Measurements from ENCODE around the gene DNAJB14.

The DNAJB14 gene

GRCh38 chr4:99863804-99864203, 82.6 kb downstream of the DNAJB14 start:
- DNase-seq (ENCODE audit: low spot score), result no peak

GRCh38 chr4:99861120-99861905, 85.1 kb downstream of the DNAJB14 start:
- DNase-seq (ENCODE audit: low spot score), result no peak

GRCh38 chr4:99860521-99860920, 85.9 kb downstream of the DNAJB14 start:
- no peak for DNase-seq (ENCODE audit: low spot score)

DNA sequence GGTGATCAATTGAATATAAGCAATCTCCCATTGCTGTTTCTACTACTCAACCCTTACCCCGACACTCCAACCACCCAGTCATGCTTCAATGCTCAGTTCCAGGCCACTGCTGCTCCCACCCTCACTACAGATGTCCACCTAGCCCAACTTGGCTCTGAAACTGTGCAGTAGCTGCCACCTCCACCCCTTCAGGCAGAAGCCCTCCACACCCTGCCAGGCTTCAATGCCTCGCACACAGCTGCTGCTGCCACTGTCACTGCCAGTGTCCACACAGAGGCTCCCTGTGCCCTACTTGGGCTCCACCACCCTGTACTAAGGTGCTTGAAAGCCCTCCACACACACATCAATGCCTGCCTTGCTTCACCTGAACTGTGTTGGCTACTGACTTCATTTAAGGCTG, 86.8 kb downstream of the DNAJB14 start:
- no peak for DNase-seq (ENCODE audit: low spot score)

DNA sequence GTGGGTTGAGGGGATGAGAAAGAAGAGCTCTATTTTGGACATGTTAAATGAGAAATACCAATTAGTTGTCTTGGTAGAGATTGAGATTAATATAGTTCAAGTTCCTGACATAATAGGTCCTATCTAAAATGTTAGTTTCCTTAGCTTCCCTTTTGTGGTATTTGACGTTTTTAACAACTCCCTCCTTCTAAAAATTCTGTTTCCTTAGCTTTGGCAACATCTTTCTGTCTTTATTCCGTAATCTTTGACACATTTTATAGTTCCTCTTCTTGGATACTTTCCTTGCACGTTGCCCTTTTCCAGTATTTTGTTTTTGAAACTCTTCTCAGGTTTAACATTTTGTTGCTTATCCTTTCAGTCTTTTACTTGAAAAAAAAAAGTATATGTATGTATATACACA, 89.1 kb downstream of the DNAJB14 start:
- no peak for DNase-seq (ENCODE audit: low spot score)

DNA sequence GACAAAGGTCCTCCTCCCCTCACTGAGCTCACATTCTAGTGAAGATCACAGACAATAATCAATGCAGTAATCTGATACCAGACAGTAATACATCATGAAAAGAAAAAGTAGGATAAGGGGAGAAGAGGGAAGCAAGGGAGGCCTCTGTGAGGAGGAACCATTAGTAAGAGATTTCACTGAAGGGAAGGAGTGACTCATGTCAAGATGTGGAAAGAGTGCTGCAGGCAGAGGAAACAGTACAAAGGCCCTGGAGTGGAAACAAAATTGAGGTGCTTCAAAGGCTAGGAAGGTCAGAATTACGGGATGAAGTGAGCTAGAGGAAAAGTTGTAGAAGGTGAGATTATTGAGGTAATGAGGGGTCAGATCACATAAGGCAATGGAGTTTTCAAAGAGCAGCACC, 90.3 kb downstream of the DNAJB14 start:
- DNase-seq (ENCODE audit: low spot score), result peak; percentile 10

DNA sequence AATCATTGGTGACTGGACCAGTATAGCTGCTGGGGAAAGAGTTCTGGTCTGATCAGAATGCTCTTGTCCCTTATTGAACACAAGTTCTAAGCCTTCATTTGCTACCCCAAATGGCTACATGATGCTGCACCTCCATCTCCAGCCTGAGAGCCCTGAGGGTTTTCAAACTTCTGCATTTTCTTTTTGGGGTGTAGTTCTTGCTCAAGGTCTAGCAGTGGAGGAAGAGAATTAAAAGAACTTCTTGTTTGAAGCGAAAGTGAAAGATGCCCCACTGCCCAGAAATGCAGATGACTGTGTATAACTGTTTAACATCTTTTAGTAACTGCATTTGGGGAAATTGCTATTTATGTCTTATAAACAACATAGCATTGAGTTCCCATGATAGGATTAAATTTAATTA, 90.7 kb downstream of the DNAJB14 start:
- DNase-seq (ENCODE audit: low spot score), result no peak

- DNase-seq (ENCODE audit: low spot score), result no peak
Measured at GRCh38 chr4:99853999-99854398, 92.4 kb downstream of the DNAJB14 start.

DNA sequence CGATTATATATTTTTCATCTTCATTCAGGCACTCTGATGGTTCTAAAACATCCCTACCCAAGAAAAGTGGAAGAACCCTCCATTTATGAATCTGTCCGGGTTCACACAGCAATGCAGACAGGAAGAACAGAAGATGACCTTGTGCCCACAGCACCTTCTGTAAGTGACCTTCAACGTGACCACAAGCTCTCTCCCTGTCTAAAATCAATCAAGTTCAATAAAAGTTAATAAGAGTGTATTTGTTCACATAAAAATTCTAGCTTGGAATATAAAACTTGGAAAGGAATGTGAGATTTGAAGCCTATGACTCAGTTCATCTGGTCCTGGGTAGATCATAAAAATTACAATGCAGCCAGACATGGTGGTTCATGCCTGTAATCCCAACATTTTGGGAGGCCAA, 93.2 kb downstream of the DNAJB14 start:
- DNase-seq (ENCODE audit: low spot score), result no peak

- no peak for DNase-seq (ENCODE audit: low spot score)
Measured at GRCh38 chr4:99852199-99852749, 94.1 kb downstream of the DNAJB14 start.

- DNase-seq (ENCODE audit: low spot score), result no peak
Measured at GRCh38 chr4:99848591-99849001, 97.8 kb downstream of the DNAJB14 start.

GRCh38 chr4:99847362-99847976, 98.9 kb downstream of the DNAJB14 start:
- no peak for DNase-seq (ENCODE audit: low spot score)

- DNase-seq (ENCODE audit: low spot score), result no peak
Measured at GRCh38 chr4:99846891-99847290, 99.5 kb downstream of the DNAJB14 start.
